Measurements from ENCODE around the gene SLC1A5.

GRCh38 chr19:46733690-46734292 lies 54.6 kb downstream of the SLC1A5 start:
- TF ChIP-seq POLR2A (IDR thresholded peaks at IDR 0.05), result no peak
- no peak for TF ChIP-seq CTCF (IDR thresholded peaks at IDR 0.05)
- no peak for TF ChIP-seq POLR2AphosphoS5 (IDR thresholded peaks at IDR 0.05)
- no peak for TF ChIP-seq EP300 (IDR thresholded peaks at IDR 0.05)
